Activated T-helper 9 cell treated with anti-CD3 and anti-CD28 coated beads, Interleukin-2, amount 50 U/mL, for 16 hours (primary cell): ENCODE data around the gene RAD51B.

Experiments used
- DNase-seq: peaks from one replicate; pipeline ENCODE4 v3.0.0-alpha.2; 2020; ENCODE audit warnings: low read depth

RAD51B gene

DNA sequence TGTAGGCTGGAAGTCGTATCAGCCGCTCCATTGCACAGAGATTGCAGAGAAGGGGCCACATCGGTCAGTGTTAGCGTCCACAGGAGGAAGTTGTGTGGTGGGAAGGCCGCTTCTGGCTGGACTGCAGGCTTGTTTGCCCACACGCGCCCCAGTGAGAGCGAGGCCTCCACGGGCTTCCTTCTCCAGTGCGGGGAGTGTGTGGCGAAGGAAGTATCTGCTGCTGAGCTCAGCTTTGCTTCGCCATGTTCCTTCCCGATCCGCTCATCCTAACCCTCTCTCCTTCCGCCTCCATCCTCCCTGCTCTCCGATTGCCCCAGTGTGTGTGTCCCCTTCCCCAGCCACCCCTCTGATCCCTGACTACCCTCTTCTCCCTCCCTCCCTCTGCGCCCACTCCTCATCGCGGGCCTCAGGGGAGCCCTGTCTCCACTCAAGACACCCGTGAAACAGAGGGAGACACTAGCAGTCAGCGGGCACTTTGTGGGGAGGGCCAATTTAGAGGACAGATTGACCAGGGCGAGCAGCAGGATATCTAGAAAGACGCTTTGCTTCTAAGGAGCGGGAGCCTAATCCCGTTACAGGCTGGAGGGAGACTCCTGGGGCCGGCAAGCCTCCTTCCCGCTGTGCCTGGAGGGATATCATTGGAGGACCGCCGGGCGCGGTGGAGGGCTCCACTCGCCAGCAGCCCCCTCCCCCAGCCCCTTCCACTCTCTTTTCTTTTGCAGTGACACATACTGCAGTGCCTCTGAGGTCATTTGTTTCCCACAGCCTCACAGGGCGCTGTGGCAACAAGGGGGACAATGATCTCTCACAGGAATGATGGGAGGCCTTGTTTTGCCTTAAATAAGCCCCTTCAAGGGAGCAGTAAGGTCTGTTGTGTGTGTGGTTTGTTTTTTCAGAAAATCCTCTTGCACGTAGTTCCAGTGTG lies 544.5 kb downstream of the RAD51B start:
- DNase-seq: no peak

DNA sequence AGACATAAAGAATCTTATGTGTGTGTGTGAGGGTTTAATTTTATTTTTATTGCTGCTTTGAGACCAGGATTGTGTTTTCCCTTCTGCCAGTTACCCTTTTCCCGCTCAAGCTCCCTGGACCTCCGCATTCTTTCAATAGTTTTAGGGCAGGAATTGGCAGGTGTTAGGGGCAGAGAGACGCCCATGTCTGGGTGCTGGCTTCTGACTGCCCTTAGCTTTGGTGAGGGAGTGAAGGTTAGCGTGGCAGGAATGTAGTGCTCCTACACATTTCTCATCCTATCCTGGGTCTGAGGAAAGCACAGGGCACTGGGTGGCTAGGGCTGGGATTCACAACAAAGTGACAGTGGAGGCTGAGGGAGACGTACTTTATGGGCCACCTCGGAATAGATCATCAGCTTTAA lies 545.2 kb downstream of the RAD51B start:
- no peak for DNase-seq

DNA sequence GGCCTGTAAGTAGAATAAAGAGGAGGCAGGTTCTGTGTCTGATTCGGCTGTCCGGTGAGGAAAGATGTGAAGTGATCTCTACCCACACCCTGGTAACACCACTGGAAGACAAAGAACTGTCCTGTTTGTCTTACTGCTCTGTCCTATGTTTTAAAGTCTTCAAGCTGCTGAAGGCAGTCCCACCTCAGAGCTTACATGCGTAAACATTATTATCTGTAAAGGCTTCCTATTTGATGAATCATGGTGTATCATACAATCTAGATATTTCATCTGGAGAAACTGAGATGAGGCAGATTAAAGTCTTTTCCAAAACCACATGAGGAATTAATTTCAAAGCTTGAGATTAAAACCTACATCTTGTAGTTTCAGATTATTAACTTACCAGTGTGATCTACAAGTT lies 545.6 kb downstream of the RAD51B start:
- no peak for DNase-seq

DNA sequence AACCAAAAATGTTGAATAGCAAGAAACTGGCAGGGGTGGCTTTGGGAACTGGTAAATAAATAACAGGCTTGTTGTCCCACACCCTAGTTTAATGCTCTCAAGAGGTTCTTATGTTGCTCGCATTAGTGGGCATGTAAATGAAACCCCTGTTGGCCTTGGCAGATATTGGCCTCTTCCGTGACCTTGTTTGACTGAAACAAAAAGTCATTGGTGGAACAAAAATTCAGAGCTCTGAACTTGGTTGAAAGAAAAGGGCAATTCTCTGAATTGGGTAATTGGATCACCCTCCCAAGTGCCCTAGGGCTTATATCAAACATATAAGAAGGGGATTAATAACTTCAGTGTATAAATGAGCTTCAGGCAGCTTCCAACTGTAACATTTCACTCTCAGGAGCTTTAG lies 547.1 kb downstream of the RAD51B start:
- no peak for DNase-seq

DNA sequence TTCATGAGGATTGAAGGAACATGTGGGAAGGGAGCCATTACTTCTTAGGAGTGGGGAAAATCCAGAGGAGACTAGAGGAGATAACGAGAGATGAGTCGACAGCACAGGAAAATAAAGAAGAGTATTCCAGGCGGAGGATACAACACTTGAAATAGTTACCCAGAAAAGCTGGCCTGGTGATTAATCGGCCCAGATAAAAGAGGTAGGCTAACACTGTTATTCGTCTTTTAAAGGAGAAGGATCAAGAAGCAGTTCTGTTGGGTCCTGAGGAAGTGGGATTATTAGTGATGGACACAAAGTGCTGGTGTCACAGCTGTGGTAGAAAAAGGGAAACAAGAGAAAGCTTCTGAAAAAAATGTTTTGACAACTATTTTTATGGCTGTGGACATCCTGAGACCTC lies 548.0 kb downstream of the RAD51B start:
- no peak for DNase-seq

DNA sequence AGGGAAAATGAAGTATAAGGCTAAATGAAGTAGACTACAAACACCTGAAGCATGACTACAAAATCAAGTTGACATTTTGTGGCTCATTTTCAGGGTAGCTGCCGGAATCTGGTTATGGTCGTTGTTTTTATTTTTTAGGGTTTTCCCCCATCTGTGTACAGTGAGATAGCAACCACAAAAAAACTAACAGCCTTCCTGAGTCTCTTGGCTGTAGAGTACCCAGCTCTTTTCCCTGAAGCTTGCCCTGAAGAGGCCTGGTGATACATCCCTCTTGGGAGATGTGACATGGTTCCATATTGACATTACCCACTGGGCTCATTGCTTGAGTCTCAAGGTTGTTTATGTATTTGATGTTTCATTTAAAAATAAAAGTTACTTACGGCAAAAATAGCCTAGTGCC lies 549.3 kb downstream of the RAD51B start:
- DNase-seq: no peak

DNA sequence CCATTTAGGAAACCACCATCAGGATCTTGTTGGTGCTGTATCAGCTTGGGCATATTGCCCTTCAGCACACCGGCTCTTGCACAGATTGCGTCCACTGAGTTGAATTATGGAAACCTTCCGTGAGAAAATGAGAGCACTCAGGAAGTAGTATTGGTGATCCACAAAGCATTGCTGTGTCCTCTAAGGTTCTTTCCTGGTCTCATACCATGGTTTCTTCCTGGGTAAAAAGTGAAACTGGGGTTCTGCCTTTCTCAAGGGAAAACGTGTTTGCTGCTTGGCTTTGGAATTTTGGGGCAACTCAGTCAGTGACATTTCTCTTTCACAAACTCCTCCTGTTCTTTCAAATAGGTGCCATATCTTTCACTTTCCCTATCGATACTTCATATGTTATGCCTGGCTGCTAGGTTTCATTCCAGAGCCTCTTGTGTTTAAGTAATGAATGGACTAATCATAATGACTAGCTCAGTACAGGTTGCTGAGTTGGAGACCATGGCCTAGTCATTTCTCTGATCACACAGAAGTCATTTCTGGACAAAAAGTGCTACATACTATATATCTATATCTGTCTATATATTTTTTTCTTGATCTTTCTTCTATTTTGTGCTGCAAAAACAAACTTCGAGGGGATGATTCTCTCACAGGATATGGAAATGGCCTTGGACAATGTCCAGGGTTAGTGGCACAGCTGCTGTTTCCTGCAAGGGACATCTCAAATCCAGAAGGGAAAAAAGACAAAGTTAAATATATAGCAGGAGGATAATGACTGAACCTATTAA lies 549.9 kb downstream of the RAD51B start:
- no peak for DNase-seq

DNA sequence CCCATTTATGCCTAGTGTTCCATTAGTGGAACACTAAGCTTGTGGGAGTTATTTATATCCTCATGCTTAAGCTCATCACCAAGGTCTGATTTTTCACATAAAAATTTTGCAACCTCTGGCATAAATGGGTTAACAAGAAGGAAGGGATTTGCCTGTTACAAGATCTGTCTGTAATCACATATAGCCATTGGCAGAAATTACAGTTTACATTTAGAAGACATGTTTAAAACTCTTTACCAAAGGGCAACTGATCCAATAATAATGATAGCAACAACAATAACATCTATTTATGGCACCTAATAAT lies 550.4 kb downstream of the RAD51B start:
- no peak for DNase-seq

DNA sequence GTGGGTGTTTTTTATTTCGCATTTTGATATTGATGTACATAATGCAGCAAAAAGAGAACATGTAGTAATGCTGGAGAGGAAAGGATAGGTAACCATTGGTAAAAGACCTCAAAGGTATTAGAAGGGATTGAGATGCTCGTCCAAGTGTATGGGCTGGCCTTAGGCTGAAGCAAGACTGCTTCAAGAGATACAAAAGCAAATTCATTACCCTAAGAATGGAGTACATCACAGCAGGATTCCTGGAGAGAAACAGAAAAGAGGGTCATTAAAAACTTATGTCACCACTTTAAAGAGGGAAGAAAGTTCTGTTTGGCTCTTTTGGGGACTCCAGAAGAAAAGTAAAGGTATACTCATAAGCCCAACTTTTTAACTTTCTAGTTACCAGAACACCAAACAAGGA lies 552.8 kb downstream of the RAD51B start:
- DNase-seq: no peak

DNA sequence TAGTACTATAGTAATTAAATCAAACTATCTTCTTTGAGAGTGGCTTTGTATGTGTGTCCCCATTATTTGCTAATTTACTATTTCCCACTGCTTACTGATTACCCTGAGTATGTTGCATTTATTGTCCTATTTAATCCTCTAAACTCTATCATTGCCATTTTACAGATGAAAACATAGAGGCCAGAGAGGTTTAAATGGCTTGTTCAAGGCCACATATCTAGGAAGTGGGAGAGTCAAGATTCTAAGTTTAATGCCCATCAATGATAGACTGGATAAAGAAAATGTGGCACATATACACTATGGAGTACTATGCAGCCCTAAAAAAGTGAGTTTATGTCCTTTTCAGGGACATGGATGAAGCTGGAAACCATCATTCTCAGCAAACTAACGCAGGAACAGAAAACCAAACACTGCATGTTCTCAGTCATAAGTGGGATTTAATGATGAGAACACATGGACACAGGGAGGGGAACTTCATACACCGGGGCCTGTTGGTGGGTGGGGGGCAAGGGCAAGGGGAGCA lies 553.6 kb downstream of the RAD51B start:
- DNase-seq: no peak

DNA sequence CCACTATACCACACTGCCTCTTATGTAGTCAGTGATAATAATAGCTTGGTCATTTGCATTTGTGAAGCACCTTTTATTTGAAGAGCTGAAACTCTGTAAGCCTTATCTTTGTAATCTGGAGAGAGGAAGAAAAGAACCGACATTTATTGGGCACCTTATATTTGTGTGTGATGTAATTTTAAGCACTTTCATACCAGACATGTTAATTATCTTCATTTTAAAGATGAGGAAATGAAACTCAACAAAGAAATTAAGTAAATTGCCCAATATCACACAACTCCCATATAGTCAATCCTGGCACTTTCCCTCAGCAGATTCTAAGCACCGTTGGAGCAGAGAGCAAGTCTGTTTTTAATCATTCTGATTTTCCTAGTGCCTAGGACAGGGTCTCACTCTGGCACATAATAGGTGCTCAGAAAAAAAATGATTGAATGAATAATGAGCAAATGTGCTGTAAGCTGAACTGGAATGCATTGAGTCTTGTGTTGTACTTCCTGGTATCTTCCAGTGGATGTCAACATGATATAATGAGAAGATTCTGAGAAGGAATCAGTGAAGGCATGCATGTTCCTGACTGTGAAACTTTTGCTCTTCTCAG lies 554.4 kb downstream of the RAD51B start:
- no peak for DNase-seq

DNA sequence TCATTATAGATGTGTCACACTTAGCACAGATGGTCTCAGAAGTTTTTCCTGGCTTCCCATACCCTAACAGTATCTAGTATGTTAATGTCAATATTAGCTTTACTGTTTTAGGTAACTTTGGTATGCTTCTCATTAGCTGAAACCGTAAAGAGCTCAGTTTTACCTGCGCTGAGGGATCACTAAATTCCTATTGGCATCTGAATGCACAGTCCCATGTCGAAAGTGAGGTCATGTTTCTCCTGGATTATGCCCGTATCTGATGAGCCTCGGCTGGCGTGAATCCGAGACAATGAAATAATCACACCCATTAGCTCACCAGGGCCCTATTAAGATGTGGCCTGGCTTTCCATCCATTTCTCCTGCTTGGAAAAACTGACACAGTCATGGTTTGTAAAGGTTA lies 555.1 kb downstream of the RAD51B start:
- no peak for DNase-seq

DNA sequence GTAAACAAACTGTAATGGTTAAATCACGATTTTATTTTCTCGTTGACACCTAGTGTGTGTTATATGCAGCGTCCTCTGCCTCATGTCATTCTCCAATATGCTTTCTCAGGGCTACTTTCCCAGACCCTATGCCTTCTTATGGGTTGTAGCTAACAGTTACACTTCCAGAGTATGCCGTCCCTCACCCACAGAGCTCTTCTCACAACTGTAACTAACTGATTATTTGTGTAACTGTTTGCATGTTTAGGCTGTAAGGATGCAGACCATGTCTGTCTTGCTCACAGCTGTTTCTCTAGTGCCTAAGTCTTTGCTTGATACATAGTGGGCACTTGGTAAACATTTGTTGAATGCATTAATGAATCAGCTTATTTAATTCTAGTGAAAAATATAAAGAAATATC lies 555.8 kb downstream of the RAD51B start:
- no peak for DNase-seq

DNA sequence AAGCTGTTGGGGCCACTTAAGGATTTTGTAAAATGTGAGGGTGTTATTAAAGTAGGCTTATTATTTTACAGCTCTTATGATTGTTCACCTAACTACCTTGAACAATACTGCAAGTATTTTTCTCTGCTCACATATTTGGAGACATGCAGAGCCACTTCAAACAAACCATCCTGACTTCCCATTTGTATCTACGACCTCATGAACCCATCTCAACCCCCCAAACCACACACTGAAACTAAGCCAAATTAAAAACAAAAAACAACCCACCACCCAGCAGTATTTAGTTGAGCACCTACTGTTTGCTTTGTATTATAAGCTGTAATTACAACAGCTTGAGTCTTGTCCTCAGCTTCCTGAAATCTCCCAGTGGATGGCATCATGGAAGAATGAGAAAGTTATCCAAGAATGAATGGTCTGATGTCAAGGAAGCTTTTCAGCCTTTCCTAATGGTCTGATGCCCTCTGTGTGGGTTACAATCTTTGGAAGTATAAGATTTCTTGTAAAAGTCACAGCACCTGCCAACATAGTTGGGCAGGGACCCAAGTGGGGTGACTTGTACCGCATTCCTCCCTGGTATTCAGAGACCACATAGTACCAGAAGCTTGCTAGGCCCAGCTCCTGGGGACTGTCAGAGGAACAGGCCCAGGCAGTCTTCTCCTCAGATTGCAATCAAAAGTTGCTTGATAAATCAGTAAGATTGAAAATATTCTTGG lies 556.6 kb downstream of the RAD51B start:
- no peak for DNase-seq

DNA sequence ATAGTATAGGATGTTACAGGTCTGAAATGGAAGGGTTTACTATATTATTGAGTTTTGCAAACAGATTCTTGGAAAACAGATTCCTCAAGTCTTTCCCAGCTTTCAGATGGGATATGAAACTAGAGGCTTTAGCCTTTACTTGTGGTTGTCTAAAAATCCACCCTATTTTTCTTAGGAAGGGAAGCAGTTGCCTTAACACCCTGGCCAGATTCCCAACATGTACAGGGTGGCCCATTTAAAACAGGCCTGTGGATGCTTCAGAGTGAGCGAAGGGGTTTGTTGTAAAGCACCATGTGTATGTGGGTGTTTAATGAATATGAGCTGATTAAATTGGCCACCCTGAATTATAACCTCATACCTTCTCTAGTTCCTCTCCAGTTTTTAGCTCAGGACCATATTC lies 557.4 kb downstream of the RAD51B start:
- DNase-seq: no peak

DNA sequence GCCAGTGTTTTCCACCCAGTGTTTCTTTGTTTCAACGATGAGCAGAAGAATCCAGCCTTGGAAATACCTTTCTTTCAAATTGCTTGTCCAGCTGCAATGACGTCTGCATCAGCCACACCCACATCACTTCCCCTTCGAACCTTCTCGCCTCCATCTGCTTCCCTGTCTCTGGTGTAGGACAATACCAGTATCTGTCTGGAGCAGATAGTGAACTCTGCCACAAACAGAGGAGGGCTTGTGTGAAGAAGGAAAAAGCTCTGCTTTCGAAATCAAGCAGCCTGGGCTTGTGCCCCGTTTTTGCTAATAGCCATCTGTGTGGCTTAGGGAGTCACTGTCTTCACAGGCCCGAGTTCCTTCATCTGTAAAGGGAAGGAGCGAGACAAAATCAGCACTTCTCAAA lies 557.9 kb downstream of the RAD51B start:
- no peak for DNase-seq

DNA sequence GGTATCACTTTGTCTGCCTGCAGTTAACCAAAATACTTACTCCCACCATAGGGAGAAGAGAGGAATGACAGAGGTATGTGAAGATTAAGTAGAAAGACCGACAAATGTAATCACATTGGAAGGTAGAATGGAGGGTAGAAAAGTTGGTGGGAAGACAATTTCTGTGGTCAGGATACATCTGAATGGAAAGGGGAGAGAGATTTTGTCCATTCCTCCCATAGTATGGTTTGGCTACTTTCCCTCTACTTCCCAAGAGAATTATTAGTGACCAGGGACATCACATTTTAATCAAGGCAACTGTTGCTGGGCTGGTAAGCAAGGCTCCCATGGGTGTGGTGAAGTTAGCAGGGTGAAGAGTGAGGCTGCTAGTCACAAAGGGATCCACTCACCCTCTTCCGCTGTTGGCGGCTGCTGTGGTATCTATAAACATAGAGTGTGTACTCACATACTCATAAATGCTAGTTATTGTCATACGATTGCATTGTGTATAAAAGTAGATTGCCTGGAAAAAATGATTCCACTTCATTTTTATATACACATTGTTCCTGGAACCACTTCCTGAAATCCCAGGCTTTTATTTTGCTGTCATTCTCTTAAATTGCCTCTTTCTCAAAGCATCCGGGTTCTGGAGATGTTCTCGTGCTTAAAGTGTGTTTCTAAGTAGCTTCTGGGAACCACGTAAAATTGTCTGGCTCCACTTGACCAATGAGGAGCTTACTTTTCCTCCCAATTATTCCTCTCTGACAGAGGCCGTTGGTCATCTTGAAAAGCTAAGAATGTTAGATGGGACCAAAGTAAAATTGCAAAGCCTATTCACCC lies 560.1 kb downstream of the RAD51B start:
- DNase-seq: no peak

DNA sequence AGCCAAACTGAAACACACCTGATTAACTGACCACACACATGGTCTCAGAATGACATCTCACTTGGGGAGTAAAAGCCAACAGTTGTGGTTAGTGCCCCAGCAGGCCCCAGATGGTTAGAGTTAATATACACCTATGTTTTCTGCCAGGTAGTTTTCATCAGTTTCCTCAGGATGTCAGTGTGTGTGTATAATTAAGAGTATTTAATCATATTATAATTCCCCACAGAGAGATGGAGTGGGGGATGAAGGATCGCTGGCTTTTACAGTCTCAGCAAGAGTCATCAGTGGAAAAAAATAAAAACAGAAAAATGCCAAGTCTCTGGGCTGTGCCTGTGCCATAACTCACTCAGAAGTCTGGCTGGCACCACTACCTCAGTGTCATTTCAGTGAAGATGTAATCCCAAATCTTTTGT lies 560.8 kb downstream of the RAD51B start:
- DNase-seq: no peak

DNA sequence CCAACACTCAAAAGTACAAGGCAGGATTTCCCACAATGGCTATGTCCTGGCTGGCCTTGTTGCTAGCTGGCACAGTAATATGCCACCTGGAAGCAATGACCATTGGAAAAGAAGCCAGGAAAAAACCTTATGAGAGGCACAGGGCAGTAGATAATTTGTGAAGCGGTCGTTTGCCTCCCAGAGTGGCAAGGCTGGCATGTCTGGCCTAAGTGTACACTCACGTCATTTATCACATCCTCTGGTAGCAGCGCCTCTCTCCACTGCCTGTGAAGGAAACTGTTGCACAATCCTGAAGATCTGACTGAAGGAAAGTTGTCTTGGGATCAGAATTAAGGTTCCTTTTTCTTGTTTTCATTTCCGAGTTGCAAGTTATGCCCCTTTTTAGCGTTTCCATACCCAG lies 564.8 kb downstream of the RAD51B start:
- DNase-seq: no peak

DNA sequence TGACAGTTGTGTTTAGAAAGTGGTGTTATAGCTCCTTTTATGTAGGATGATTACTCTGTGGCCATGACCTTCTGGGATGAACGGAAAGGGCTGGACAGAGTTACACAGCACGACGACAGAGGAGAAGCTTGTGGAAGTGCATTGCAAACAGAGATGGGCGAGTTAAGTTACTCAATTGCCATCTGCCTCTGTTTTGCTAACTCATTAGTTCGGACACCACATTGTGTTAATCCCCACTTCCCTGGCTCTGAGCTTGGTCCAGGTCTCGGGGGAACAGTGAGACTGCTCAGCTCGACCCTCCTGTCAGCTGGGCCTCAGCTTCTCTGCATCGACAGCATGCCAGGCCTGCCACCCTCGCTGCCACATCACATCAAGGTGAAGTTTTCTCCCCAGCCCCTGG lies 565.3 kb downstream of the RAD51B start:
- no peak for DNase-seq

DNA sequence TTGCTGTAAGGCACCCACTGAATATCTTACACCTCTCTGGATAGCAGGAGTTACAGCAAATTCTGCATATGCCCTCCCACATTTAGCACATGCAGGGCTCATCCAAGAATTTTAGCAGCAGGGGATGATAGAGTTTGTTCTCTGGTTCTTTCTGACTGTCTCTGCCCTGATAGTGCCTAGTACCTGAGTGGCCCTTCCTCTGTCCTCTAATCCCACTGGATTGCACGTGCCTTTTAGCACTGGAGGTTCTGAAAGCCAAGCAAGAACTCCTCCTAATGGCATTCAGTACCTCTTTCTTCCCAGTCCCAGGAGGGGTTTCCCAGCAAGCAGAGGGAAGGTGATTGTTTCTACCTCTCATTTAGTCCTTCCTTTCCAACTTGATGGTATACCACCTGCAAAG lies 566.9 kb downstream of the RAD51B start:
- DNase-seq: no peak
